ENCODE data around the gene LRGUK. TPM values are rescaled to one million over a fixed set of nuclear protein-coding genes. Genes with fewer than 3 reads are reported as not detected.

The LRGUK gene
- total RNA-seq, 1 donor = 0.72 TPM

GRCh38 chr7:134114992-134115391 is 12.1 kb upstream of the LRGUK start:
- Histone ChIP-seq H3K27me3 (ENCODE audit: insufficient read depth, low read length) (no peaks in the 10 kb centered on the region), H3K36me3 (ENCODE audit: insufficient read depth, low read length) (no peaks in the 10 kb centered on the region), H3K4me3 (ENCODE audit: insufficient read depth, low read length) (no peak overlapping the region), H3K79me2 (ENCODE audit: insufficient read depth, low read length) (no peaks in the 10 kb centered on the region), H3K4me2 (ENCODE audit: insufficient read depth, low read length) (no peak overlapping the region), H3K4me1 (ENCODE audit: insufficient read depth, low read length) (no peaks in the 10 kb centered on the region), H3K9me3 (ENCODE audit: low read depth, low read length) (no peaks in the 10 kb centered on the region), H2AFZ (ENCODE audit: low read length) (no peak overlapping the region), H4K20me1 (ENCODE audit: insufficient read depth, low read length) (no peaks in the 10 kb centered on the region), H3K27ac (ENCODE audit: low read depth, low read length) (no peak overlapping the region)
- no peak for DNase-seq (ENCODE audit: insufficient read length, low spot score, missing footprints)
- no peak for TF ChIP-seq CTCF (IDR thresholded peaks at IDR 0.05; ENCODE audit: extremely low read depth, low read depth, low read length)

- H3K36me3 ChIP-seq (ENCODE audit: insufficient read depth, low read length) = no peaks in the 10 kb centered on the region
- H3K27me3 ChIP-seq (ENCODE audit: insufficient read depth, low read length) = no peaks in the 10 kb centered on the region
- H3K4me3 ChIP-seq (ENCODE audit: insufficient read depth, low read length) = no peak overlapping the region
- TF ChIP-seq CTCF (IDR thresholded peaks at IDR 0.05; ENCODE audit: extremely low read depth, low read depth, low read length) = no peak
- DNase-seq (ENCODE audit: insufficient read length, low spot score, missing footprints) = peak; percentile 37
- no peak overlapping the region for H2AFZ ChIP-seq (ENCODE audit: low read length)
- H3K27ac ChIP-seq (ENCODE audit: low read depth, low read length) = no peak overlapping the region
- no peaks in the 10 kb centered on the region for H3K9me3 ChIP-seq (ENCODE audit: low read depth, low read length)
- H3K4me2 ChIP-seq (ENCODE audit: insufficient read depth, low read length) = no peak overlapping the region
- H4K20me1 ChIP-seq (ENCODE audit: insufficient read depth, low read length) = no peaks in the 10 kb centered on the region
- no peaks in the 10 kb centered on the region for H3K4me1 ChIP-seq (ENCODE audit: insufficient read depth, low read length)
- no peaks in the 10 kb centered on the region for H3K79me2 ChIP-seq (ENCODE audit: insufficient read depth, low read length)
Observed at GRCh38 chr7:134120405-134120804, 6.7 kb upstream of the LRGUK start.

GRCh38 chr7:134121632-134122139 is 5.5 kb upstream of the LRGUK start:
- no peak for TF ChIP-seq CTCF (IDR thresholded peaks at IDR 0.05; ENCODE audit: extremely low read depth, low read depth, low read length)
- H3K4me3 ChIP-seq (ENCODE audit: insufficient read depth, low read length) = no peak overlapping the region
- peaks cover under 1% of the 10 kb centered on the region for H3K4me1 ChIP-seq (ENCODE audit: insufficient read depth, low read length)
- H2AFZ ChIP-seq (ENCODE audit: low read length) = no peak overlapping the region
- no peaks in the 10 kb centered on the region for H3K36me3 ChIP-seq (ENCODE audit: insufficient read depth, low read length)
- no peaks in the 10 kb centered on the region for H4K20me1 ChIP-seq (ENCODE audit: insufficient read depth, low read length)
- no peak for DNase-seq (ENCODE audit: insufficient read length, low spot score, missing footprints)
- no peaks in the 10 kb centered on the region for H3K79me2 ChIP-seq (ENCODE audit: insufficient read depth, low read length)
- H3K27me3 ChIP-seq (ENCODE audit: insufficient read depth, low read length) = no peaks in the 10 kb centered on the region
- H3K27ac ChIP-seq (ENCODE audit: low read depth, low read length) = no peak overlapping the region
- no peaks in the 10 kb centered on the region for H3K9me3 ChIP-seq (ENCODE audit: low read depth, low read length)
- no peak overlapping the region for H3K4me2 ChIP-seq (ENCODE audit: insufficient read depth, low read length)

- TF ChIP-seq CTCF (IDR thresholded peaks at IDR 0.05; ENCODE audit: extremely low read depth, low read depth, low read length) = no peak
- no peaks in the 10 kb centered on the region for H3K9me3 ChIP-seq (ENCODE audit: low read depth, low read length)
- peaks cover 8% of the 10 kb centered on the region for H3K4me1 ChIP-seq (ENCODE audit: insufficient read depth, low read length)
- no peaks in the 10 kb centered on the region for H3K79me2 ChIP-seq (ENCODE audit: insufficient read depth, low read length)
- no peak overlapping the region for H3K27ac ChIP-seq (ENCODE audit: low read depth, low read length)
- H3K27me3 ChIP-seq (ENCODE audit: insufficient read depth, low read length) = no peaks in the 10 kb centered on the region
- no peak overlapping the region for H3K4me2 ChIP-seq (ENCODE audit: insufficient read depth, low read length)
- no peaks in the 10 kb centered on the region for H3K36me3 ChIP-seq (ENCODE audit: insufficient read depth, low read length)
- no peak overlapping the region for H2AFZ ChIP-seq (ENCODE audit: low read length)
- no peak for DNase-seq (ENCODE audit: insufficient read length, low spot score, missing footprints)
- no peaks in the 10 kb centered on the region for H4K20me1 ChIP-seq (ENCODE audit: insufficient read depth, low read length)
- no peak overlapping the region for H3K4me3 ChIP-seq (ENCODE audit: insufficient read depth, low read length)
Observed at GRCh38 chr7:134122980-134123379, 4.2 kb upstream of the LRGUK start.
